Gastrocnemius medialis (tissue), 4 donors: ENCODE data around the gene GABBR2.

ENCODE experiments used
- POLR2A ChIP-seq, 2 donors: fragments of 450-650 bp; IDR thresholded peaks; one replicate each; pipeline ENCODE4 v1.6.1; 2017; ENCODE audit warnings: antibody characterized with exemption in 2 of 2, mild to moderate bottlenecking in 2 of 2, moderate library complexity in 2 of 2
- TF ChIP-seq, protein P1 (sequence below), 5 experiments: fragments of 450-650 bp in 3 of 5; fragments of 200-600 bp in 2 of 5; sonication (generic) in 2 of 5; IDR thresholded peaks in 4 of 5; conservative IDR thresholded peaks in 1 of 5; 1 replicate in 4 of 5; 2 replicates in 1 of 5; pipeline ENCODE4 v1.5.1; 2016 to 2019; ENCODE audit warnings: antibody characterized with exemption in 5 of 5, mild to moderate bottlenecking in 3 of 5, moderate library complexity in 3 of 5

- TF ChIP-seq, protein P1, sequence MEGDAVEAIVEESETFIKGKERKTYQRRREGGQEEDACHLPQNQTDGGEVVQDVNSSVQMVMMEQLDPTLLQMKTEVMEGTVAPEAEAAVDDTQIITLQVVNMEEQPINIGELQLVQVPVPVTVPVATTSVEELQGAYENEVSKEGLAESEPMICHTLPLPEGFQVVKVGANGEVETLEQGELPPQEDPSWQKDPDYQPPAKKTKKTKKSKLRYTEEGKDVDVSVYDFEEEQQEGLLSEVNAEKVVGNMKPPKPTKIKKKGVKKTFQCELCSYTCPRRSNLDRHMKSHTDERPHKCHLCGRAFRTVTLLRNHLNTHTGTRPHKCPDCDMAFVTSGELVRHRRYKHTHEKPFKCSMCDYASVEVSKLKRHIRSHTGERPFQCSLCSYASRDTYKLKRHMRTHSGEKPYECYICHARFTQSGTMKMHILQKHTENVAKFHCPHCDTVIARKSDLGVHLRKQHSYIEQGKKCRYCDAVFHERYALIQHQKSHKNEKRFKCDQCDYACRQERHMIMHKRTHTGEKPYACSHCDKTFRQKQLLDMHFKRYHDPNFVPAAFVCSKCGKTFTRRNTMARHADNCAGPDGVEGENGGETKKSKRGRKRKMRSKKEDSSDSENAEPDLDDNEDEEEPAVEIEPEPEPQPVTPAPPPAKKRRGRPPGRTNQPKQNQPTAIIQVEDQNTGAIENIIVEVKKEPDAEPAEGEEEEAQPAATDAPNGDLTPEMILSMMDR (IDR thresholded peaks at IDR 0.05 in 4 of 5, conservative IDR thresholded peaks at IDR 0.05 in 1 of 5) = no peak
- TF ChIP-seq POLR2A (IDR thresholded peaks at IDR 0.05) = no peak
Measured at GRCh38 chr9:98488571-98489312, 220.0 kb downstream of the GABBR2 start.
